COR-L47 (cell line): ENCODE measurements around the gene HOOK2.
"Not testable (repeated sequence)": the region's sequence is repeated elsewhere in the genome, so short reads cannot be mapped to it uniquely, and the experiment has no call there.

Experiments used
- DNase-seq: peaks from one replicate; lab custom pipeline; 2025; lab: John Stamatoyannopoulos, UW

Gene HOOK2

GRCh38 chr19:12721656-12722565 is 53.4 kb downstream of the HOOK2 start:
- DNase-seq, result peak; percentile 51

- DNase-seq, result no peak
Observed at GRCh38 chr19:12720851-12721655, 54.3 kb downstream of the HOOK2 start.

- DNase-seq, result no peak
Observed at GRCh38 chr19:12720296-12720695, 55.1 kb downstream of the HOOK2 start.

- DNase-seq, result no peak
Observed at GRCh38 chr19:12715929-12716328, 59.4 kb downstream of the HOOK2 start.

- DNase-seq, result no peak
Observed at GRCh38 chr19:12715102-12715501, 60.2 kb downstream of the HOOK2 start.

GRCh38 chr19:12713304-12713703 is 62.0 kb downstream of the HOOK2 start:
- not testable (repeated sequence) for DNase-seq
